Lung (tissue), 16 donors: Measurements from ENCODE around the gene SLC39A7. TPM values are rescaled to one million over a fixed set of nuclear protein-coding genes. Genes with fewer than 3 reads are reported as not detected.

Experiments used
- ATAC-seq: fragments of 200-7000 bp; cut with Tn5 transposase; one replicate; pipeline ENCODE4 v1.9.1; 2020; ENCODE audit warnings: moderate number of reproducible peaks; ENCODE audit not compliant: insufficient read depth, low FRiP score
- DNase-seq, 3 donors: peaks; one replicate each; pipeline ENCODE4 v3.0.0-alpha.2; 2013 to 2017
- H3K27ac ChIP-seq, 2 donors: one replicate each; pipeline ENCODE4 v1.5.1; 2013; ENCODE audit warnings: mild to moderate bottlenecking in 2 of 2, moderate library complexity in 2 of 2, control low read depth in 1 of 2, inconsistent platforms in 1 of 2, low read depth in 1 of 2, low read length in 1 of 2
- H3K27me3 ChIP-seq, 3 donors: one replicate each; pipeline ENCODE4 v1.5.1; 2013; ENCODE audit warnings: low read length in 2 of 3; ENCODE audit not compliant: control insufficient read depth in 3 of 3, insufficient read depth in 3 of 3
- H3K36me3 ChIP-seq, 4 donors: one replicate each; pipeline ENCODE4 v1.5.1; 2013; ENCODE audit warnings: low read length in 4 of 4, mild to moderate bottlenecking in 1 of 4, moderate library complexity in 1 of 4; ENCODE audit not compliant: control insufficient read depth in 4 of 4, insufficient read depth in 4 of 4
- H3K4me1 ChIP-seq, 5 donors: one replicate each; pipeline ENCODE4 v1.5.1; 2013; ENCODE audit warnings: low read length in 5 of 5, mild to moderate bottlenecking in 2 of 5, moderate library complexity in 1 of 5; ENCODE audit not compliant: control insufficient read depth in 5 of 5, insufficient read depth in 5 of 5
- H3K4me3 ChIP-seq: one replicate; pipeline ENCODE4 v1.5.1; 2013; ENCODE audit warnings: mild to moderate bottlenecking, control low read depth, moderate library complexity
- H3K9ac ChIP-seq, 2 donors: one replicate each; pipeline ENCODE4 v1.5.1; 2013; ENCODE audit warnings: low read length in 2 of 2, control low read depth in 1 of 2; ENCODE audit not compliant: insufficient read depth in 1 of 2
- H3K9me3 ChIP-seq, 4 donors: one replicate each; pipeline ENCODE4 v1.5.1; 2013; ENCODE audit warnings: low read length in 3 of 4, mild to moderate bottlenecking in 1 of 4, moderate library complexity in 1 of 4; ENCODE audit not compliant: control insufficient read depth in 4 of 4, insufficient read depth in 3 of 4
- WGBS, 2 donors: extraction: QIAGEN DNeasy Blood & Tissue Kit; methylation state at CpG; one replicate each; pipeline ENCODE4 v1.1.7; 2013; 5-methylcytosine and 5-hydroxymethylcytosine counted together
- long read RNA-seq, 5 donors: transcript quantifications; one replicate each; lab custom pipeline, GENCODE V29; 2026
- polyA plus RNA-seq, 2 donors: library from polyadenylated mRNA; stranded (reverse); fragments of 200-250 nt; gene quantifications; one replicate each; pipeline ENCODE4 v1.2.1, GENCODE V29; 2013
- total RNA-seq, 2 donors: library from RNA; depleted of rRNA in 1 of 2; stranded (reverse); fragments of >200 nt in 1 of 2; gene quantifications; one replicate each; pipeline ENCODE4 v1.2.1, GENCODE V29; 2014 to 2021
- TF ChIP-seq, protein P1 (sequence below): IDR thresholded peaks from 2 replicates; pipeline ENCODE4 v1.5.1; 2012; ENCODE audit warnings: mild to moderate bottlenecking; ENCODE audit errors: control extremely low read depth, extremely low read depth
- donor health status: control.
- donor health status: control.
- donor health status: Bipolar disorder and iron deficiency.
- donor health status: healthy.
- donor health status: DM: yes; HTN: yes; CAD: no.

SLC39A7 gene
- total RNA-seq, result 100 to 1,000 TPM in 1 of 2 donors, 10 to 100 TPM in 1; 53.6 to 137 TPM
- 100 to 1,000 TPM in 1 of 2 donors, 10 to 100 TPM in 1; 63.4 to 164 TPM for polyA plus RNA-seq
- long read RNA-seq, donor 1, transcript SLC39A7-202 (7 exons, 2,409 nt), result minor isoform, 7 of 24 reads
- long read RNA-seq, donor 1, transcript SLC39A7-201 (8 exons, 2,153 nt), result major isoform, 16 of 24 reads
- long read RNA-seq, donor 1, partial matches to known transcripts, result 0 of 24 reads
- long read RNA-seq, donor 1, other reads (novel, unspliced or antisense), result 0 of 24 reads
- long read RNA-seq, donor 2, partial matches to known transcripts, result 0 of 4 reads
- long read RNA-seq, donor 2, other reads (novel, unspliced or antisense), result 0 of 4 reads
- long read RNA-seq, donor 3, partial matches to known transcripts, result 6 of 11 reads
- long read RNA-seq, donor 3, other reads (novel, unspliced or antisense), result 0 of 11 reads
- long read RNA-seq, donor 4, partial matches to known transcripts, result 0 of 2 reads
- long read RNA-seq, donor 4, other reads (novel, unspliced or antisense), result 0 of 2 reads
- long read RNA-seq, donor 5, transcript SLC39A7-201 (8 exons, 2,153 nt), result major isoform, 5 of 36 reads
- long read RNA-seq, donor 5, partial matches to known transcripts, result 25 of 36 reads
- long read RNA-seq, donor 5, other reads (novel, unspliced or antisense), result 0 of 36 reads

DNA sequence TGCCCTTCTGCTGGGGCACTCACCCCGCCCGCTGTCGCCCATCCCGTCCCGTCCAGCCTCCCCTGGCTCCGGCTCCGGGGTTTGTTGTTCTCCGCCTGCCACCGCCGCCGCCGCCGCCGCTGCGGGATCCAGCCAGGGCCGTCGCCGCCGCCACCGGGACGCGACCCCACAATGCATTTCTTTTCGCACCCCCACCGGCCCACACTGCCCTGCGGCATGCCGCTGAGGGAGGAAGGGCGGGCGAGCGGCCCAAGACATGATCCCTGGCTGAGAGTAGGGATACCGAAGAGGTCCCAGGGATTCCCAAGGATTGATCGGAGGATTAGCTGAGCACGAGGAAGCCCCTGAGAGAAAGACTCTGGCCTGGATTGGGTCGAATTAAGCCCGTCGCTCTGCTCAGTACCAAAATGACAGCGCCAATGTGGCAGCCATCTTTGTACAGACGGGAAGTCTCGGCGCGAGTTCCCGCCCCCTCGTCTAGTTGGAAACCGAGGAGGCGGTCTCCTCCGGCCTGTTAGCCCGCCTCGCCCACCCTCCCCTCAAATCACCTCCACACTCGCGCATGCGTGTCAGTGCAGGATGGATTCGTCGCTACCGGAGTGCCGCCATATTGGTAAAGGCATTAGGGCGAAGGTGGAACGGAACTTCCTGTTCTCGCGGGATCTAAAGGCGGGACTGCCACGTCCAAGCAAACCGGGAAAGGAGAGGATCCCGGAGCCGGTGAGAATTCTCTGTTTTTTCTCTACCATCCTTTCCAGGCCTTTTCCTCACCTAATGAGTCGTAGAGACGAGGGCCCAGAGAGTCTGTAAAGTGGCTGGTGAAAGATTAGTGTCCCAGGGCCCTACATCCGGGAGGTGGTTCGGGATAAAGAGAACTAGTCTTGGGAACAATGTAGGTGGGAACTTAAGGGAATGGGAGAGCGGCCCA lies at the start of gene SLC39A7, which contains the start of gene RXRB:
Gene SLC39A7, plus strand, starts transcription at position 649 of the 928 bp plus-strand sequence. CDS start 379 bp downstream, outside the sequence.
Gene RXRB, minus strand, starts transcription at position 447 of the 928 bp plus-strand sequence. Its CDS starts 189 bp downstream, at position 258.
- Histone ChIP-seq H3K9me3 (no peaks in the 10 kb centered on the region), H3K27ac (peak within 1 kb of the TSS; percentile 94 to 95), H3K9ac (peak within 1 kb of the TSS; percentile 64 to 91), H3K36me3 (peaks cover 0 to 37% (median 30%) of the 10 kb centered on the region in 4 donors), H3K4me3 (peak within 1 kb of the TSS; percentile 88), H3K27me3 (no peaks in the 10 kb centered on the region), H3K4me1 (peaks cover 11 to 47% (median 25%) of the 10 kb centered on the region in 5 donors)
- DNase-seq (peak; percentile 100), ATAC-seq (peak; percentile 86)
- 0% methylated on average over 63 to 68 of the region's 68 CpGs for WGBS, 2 donors
- TF ChIP-seq, protein P1, sequence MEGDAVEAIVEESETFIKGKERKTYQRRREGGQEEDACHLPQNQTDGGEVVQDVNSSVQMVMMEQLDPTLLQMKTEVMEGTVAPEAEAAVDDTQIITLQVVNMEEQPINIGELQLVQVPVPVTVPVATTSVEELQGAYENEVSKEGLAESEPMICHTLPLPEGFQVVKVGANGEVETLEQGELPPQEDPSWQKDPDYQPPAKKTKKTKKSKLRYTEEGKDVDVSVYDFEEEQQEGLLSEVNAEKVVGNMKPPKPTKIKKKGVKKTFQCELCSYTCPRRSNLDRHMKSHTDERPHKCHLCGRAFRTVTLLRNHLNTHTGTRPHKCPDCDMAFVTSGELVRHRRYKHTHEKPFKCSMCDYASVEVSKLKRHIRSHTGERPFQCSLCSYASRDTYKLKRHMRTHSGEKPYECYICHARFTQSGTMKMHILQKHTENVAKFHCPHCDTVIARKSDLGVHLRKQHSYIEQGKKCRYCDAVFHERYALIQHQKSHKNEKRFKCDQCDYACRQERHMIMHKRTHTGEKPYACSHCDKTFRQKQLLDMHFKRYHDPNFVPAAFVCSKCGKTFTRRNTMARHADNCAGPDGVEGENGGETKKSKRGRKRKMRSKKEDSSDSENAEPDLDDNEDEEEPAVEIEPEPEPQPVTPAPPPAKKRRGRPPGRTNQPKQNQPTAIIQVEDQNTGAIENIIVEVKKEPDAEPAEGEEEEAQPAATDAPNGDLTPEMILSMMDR, result no peak

DNA sequence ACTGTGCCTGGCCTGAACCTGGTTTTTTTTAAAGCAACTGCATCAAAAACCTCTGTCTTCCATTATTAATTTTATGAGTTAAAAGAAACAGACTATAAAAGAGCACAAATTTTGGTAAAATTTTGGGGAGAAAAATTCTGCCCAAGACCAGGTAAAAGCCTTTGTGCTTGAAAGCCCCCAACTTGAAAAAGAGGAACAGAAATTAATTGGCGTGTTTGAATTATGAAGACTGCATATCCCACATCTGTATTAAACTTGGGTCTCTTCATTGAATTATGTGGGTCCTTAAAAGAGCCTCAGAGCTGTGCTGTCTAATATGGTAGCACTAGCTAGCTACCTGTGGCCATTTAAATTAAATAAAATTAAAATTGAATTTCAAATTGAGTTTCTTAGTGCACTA lies 49.6 kb upstream of the SLC39A7 start:
- TF ChIP-seq, protein P1, result no peak
- Histone ChIP-seq H3K4me1 (no peaks in the 10 kb centered on the region), H3K27me3 (no peaks in the 10 kb centered on the region), H3K9me3 (no peaks in the 10 kb centered on the region), H3K36me3 (no peaks in the 10 kb centered on the region), H3K4me3 (no peak overlapping the region), H3K27ac (no peak overlapping the region), H3K9ac (no peak overlapping the region)
- 84 to 92% methylated on average over 1 of the region's 1 CpG for WGBS, 2 donors
- DNase-seq, result no peak
- ATAC-seq, result no peak

- DNase-seq (no peak), ATAC-seq (no peak)
- Histone ChIP-seq H3K9me3 (no peaks in the 10 kb centered on the region), H3K27ac (no peak overlapping the region), H3K27me3 (no peaks in the 10 kb centered on the region), H3K4me1 (no peaks in the 10 kb centered on the region), H3K36me3 (no peaks in the 10 kb centered on the region), H3K9ac (no peak overlapping the region), H3K4me3 (no peak overlapping the region)
- WGBS, 2 donors, result 65 to 78% methylated on average over 4 of the region's 4 CpGs
- TF ChIP-seq, protein P1, result no peak
Observed at GRCh38 chr6:33154349-33154748, 46.3 kb upstream of the SLC39A7 start.
